IMR-90 (cell line): Measurements from ENCODE around the gene ARAP3. TPM values are rescaled to one million over a fixed set of nuclear protein-coding genes. Genes with fewer than 3 reads are reported as not detected.
A peak's percentile ranks its signal among the peaks of the same experiment; 100 is the strongest.

Experiments
- ATAC-seq: fragments of 200-7000 bp; cut with Tn5 transposase; 2 replicates; pipeline ENCODE4 v1.9.1; 2020; ENCODE audit warnings: low read depth, mild to moderate bottlenecking, moderate library complexity
- BruUV-seq: library from RNA; stranded (reverse); fragments of 400-500 nt; replicated peaks from 2 replicates; lab custom pipeline; 2021; lab: Mats Ljungman, UMichigan
- CTCF ChIA-PET: fragments of 300-600 bp; formaldehyde crosslinking; extraction: SDS; loops from one replicate; lab custom pipeline; 2021; ENCODE audit warnings: antibody characterized with exemption; lab: Yijun Ruan, JAX
- POLR2A ChIA-PET: fragments of 300-600 bp; sonication (Branson Sonifier 250); formaldehyde crosslinking; loops from one replicate; lab custom pipeline; 2022; ENCODE audit warnings: antibody characterized with exemption; ENCODE audit not compliant: unreplicated experiment; lab: Charles Lee
- DNase-seq: peaks from one replicate; pipeline ENCODE4 v3.0.0; 2013
- H2AFZ ChIP-seq: replicated peaks from 2 replicates; pipeline ENCODE3; 2013; ENCODE audit warnings: low read length, mild to moderate bottlenecking; ENCODE audit not compliant: poor library complexity
- H2AK5ac ChIP-seq: 2 replicates; pipeline ENCODE4 v1.6.1; 2013; ENCODE audit warnings: low read depth, low read length, inconsistent platforms
- H2AK9ac ChIP-seq: replicated peaks from 2 replicates; pipeline ENCODE3; 2013; ENCODE audit warnings: mild to moderate bottlenecking, low read depth, low read length, moderate library complexity; ENCODE audit not compliant: poor library complexity
- H2BK120ac ChIP-seq: 2 replicates; pipeline ENCODE4 v1.6.1; 2013; ENCODE audit warnings: low read depth, low read length, inconsistent platforms
- H2BK15ac ChIP-seq: 3 replicates; pipeline ENCODE4 v1.6.1; 2013; ENCODE audit warnings: low read depth, low read length, inconsistent platforms
- H2BK20ac ChIP-seq: 2 replicates; pipeline ENCODE4 v1.6.1; 2013; ENCODE audit warnings: low read depth, mild to moderate bottlenecking, inconsistent platforms, low read length, moderate library complexity
- H2BK5ac ChIP-seq: 2 replicates; pipeline ENCODE4 v1.6.1; 2013; ENCODE audit warnings: mild to moderate bottlenecking, low read depth, low read length, inconsistent platforms; ENCODE audit not compliant: poor library complexity, severe bottlenecking
- H3K14ac ChIP-seq: replicated peaks from 2 replicates; pipeline ENCODE4 v1.6.1; 2013; ENCODE audit warnings: low read depth, low read length, inconsistent platforms
- H3K18ac ChIP-seq: 2 replicates; pipeline ENCODE4 v1.6.1; 2013; ENCODE audit warnings: low read depth, low read length, control low read depth
- H3K23ac ChIP-seq: 2 replicates; pipeline ENCODE4 v1.6.1; 2013; ENCODE audit warnings: low read depth, low read length, inconsistent platforms
- H3K27ac ChIP-seq: 2 replicates; pipeline ENCODE4 v1.5.1; 2013; ENCODE audit warnings: mild to moderate bottlenecking, control low read depth, low read length; ENCODE audit not compliant: insufficient read depth
- H3K27me3 ChIP-seq: 2 replicates; pipeline ENCODE4 v1.6.1; 2013; ENCODE audit warnings: low read length; ENCODE audit not compliant: control insufficient read depth, insufficient read depth
- H3K36me3 ChIP-seq: 2 replicates; pipeline ENCODE4 v1.6.1; 2013; ENCODE audit warnings: low read length, mixed read lengths; ENCODE audit not compliant: control insufficient read depth, insufficient read depth
- H3K4ac ChIP-seq: 2 replicates; pipeline ENCODE4 v1.6.1; 2013; ENCODE audit warnings: low read depth, low read length, inconsistent platforms
- H3K4me1 ChIP-seq: 2 replicates; pipeline ENCODE4 v1.6.1; 2013; ENCODE audit warnings: low read length, mixed read lengths; ENCODE audit not compliant: control insufficient read depth, insufficient read depth
- H3K4me2 ChIP-seq: 2 replicates; pipeline ENCODE4 v1.6.1; 2013; ENCODE audit warnings: low read depth, mild to moderate bottlenecking, control low read depth, low read length, moderate library complexity
- H3K4me3 ChIP-seq: 2 replicates; pipeline ENCODE4 v1.5.1; 2013; ENCODE audit warnings: low read depth, mild to moderate bottlenecking, control low read depth, low read length, moderate library complexity; ENCODE audit not compliant: insufficient read depth
- H3K56ac ChIP-seq: 2 replicates; pipeline ENCODE4 v1.6.1; 2013; ENCODE audit warnings: low read length, inconsistent platforms; ENCODE audit not compliant: insufficient read depth; ENCODE audit errors: extremely low read depth
- H3K79me1 ChIP-seq, 2 experiments: 2 replicates each; pipeline ENCODE4 v1.6.1; 2013; ENCODE audit warnings: low read length in 2 of 2, inconsistent platforms in 1 of 2, low read depth in 1 of 2
- H3K9ac ChIP-seq: 2 replicates; pipeline ENCODE4 v1.6.1; 2013; ENCODE audit warnings: low read depth, low read length, control low read depth
- H3K9me1 ChIP-seq: 2 replicates; pipeline ENCODE4 v1.6.1; 2013; ENCODE audit warnings: low read length, inconsistent platforms; ENCODE audit not compliant: insufficient read depth
- H3K9me3 ChIP-seq: 2 replicates; pipeline ENCODE4 v1.6.1; 2013; ENCODE audit warnings: low read length; ENCODE audit not compliant: control insufficient read depth, insufficient read depth
- H4K20me1 ChIP-seq: 2 replicates; pipeline ENCODE4 v1.6.1; 2013; ENCODE audit warnings: low read length, inconsistent platforms; ENCODE audit not compliant: insufficient read depth
- H4K5ac ChIP-seq: 2 replicates; pipeline ENCODE4 v1.6.1; 2013; ENCODE audit warnings: mild to moderate bottlenecking, low read depth, low read length, control low read depth
- H4K8ac ChIP-seq, 2 experiments: 2 replicates each; pipeline ENCODE4 v1.6.1; 2013; ENCODE audit warnings: low read depth in 2 of 2, low read length in 2 of 2, control low read depth in 1 of 2, inconsistent platforms in 1 of 2
- H4K91ac ChIP-seq: 2 replicates; pipeline ENCODE4 v1.6.1; 2013; ENCODE audit warnings: low read depth, low read length, inconsistent platforms; ENCODE audit not compliant: insufficient read depth
- BHLHE40 ChIP-seq: fragments of 150-350 bp; IDR thresholded peaks from 2 replicates; pipeline ENCODE4 v1.6.1; 2016; ENCODE audit warnings: mild to moderate bottlenecking, low read depth, low read length
- CEBPB ChIP-seq: IDR thresholded peaks from 2 replicates; pipeline ENCODE4 v1.6.1; 2012; ENCODE audit warnings: low read depth, low read length, improper control_type of control experiment
- CTCF ChIP-seq: conservative IDR thresholded peaks from 2 replicates; pipeline ENCODE4 v1.5.1; 2012; ENCODE audit warnings: mild to moderate bottlenecking, low read depth, low read length, improper control_type of control experiment
- ELK1 ChIP-seq: fragments of 150-350 bp; IDR thresholded peaks from 2 replicates; pipeline ENCODE4 v1.6.1; 2016; ENCODE audit warnings: low read depth, mild to moderate bottlenecking, low read length, moderate library complexity, borderline replicate concordance
- FOS ChIP-seq: fragments of 150-350 bp; IDR thresholded peaks from 2 replicates; pipeline ENCODE4 v1.6.1; 2016; ENCODE audit warnings: low read depth, low read length
- MAFK ChIP-seq: IDR thresholded peaks from 2 replicates; pipeline ENCODE4 v1.6.1; 2012; ENCODE audit warnings: low read depth, low read length, improper control_type of control experiment
- MAZ ChIP-seq: IDR thresholded peaks from 2 replicates; pipeline ENCODE4 v1.6.1; 2012; ENCODE audit warnings: low read depth, mild to moderate bottlenecking, low read length, improper control_type of control experiment, moderate library complexity, borderline replicate concordance
- MXI1 ChIP-seq: IDR thresholded peaks from 2 replicates; pipeline ENCODE4 v1.6.1; 2012; ENCODE audit warnings: low read depth, mild to moderate bottlenecking, low read length, moderate library complexity, borderline replicate concordance
- NFE2L2 ChIP-seq: fragments of 150-350 bp; IDR thresholded peaks from 2 replicates; pipeline ENCODE4 v1.6.1; 2016; ENCODE audit warnings: low read depth, mild to moderate bottlenecking, low read length
- POLR2A ChIP-seq: IDR thresholded peaks from 2 replicates; pipeline ENCODE4 v1.6.1; 2012; ENCODE audit warnings: mild to moderate bottlenecking, low read depth, low read length
- RAD21 ChIP-seq: IDR thresholded peaks from 2 replicates; pipeline ENCODE4 v1.6.1; 2012; ENCODE audit warnings: low read length, improper control_type of control experiment
- RCOR1 ChIP-seq: IDR thresholded peaks from 2 replicates; pipeline ENCODE4 v1.6.1; 2012; ENCODE audit warnings: mild to moderate bottlenecking, low read length, improper control_type of control experiment; ENCODE audit not compliant: insufficient replicate concordance
- RFX5 ChIP-seq: IDR thresholded peaks from 2 replicates; pipeline ENCODE4 v1.8.0; 2012; ENCODE audit warnings: low read depth, mild to moderate bottlenecking, low read length, moderate library complexity
- SMC3 ChIP-seq: fragments of 150-350 bp; IDR thresholded peaks from 2 replicates; pipeline ENCODE4 v1.6.1; 2016; ENCODE audit warnings: low read depth, mild to moderate bottlenecking, antibody characterized with exemption, low read length, moderate library complexity
- USF2 ChIP-seq: fragments of 150-350 bp; IDR thresholded peaks from 2 replicates; pipeline ENCODE4 v1.6.1; 2017; ENCODE audit warnings: mild to moderate bottlenecking, antibody characterized with exemption, low read length, low read depth
- WGBS, 2 experiments: methylation state at CpG; one replicate each; pipeline versions ENCODE4 v1.1.5 to v1.1.7; 2013; ENCODE audit warnings: missing lambda C conversion rate in 2 of 2; ENCODE audit not compliant: insufficient read length in 1 of 2; ENCODE audit errors: extremely low coverage in 2 of 2; 5-methylcytosine and 5-hydroxymethylcytosine counted together
- dilution Hi-C: fragments of 300-500 bp; cut with HindIII; formaldehyde crosslinking; loops from one replicate; pipeline ENCODE4 v1.14.3; 2018; ENCODE audit warnings: low sequenced_read_pairs; ENCODE audit not compliant: unreplicated experiment
- in situ Hi-C: fragments of 300-500 bp; cut with MboI; formaldehyde crosslinking; loops from 3 replicates; pipeline ENCODE4 v1.14.3; 2019; ENCODE audit warnings: low sequenced_read_pairs, inconsistent platforms, mixed read lengths
- intact Hi-C: fragments of 100-400 bp; cut with micrococcal nuclease; formaldehyde crosslinking; loops from 2 replicates; pipeline ENCODE4 v1.10.0; 2022
- polyA plus RNA-seq, 3 experiments: library from polyadenylated mRNA; depleted of rRNA; stranded (reverse); fragments of >200 nt; gene quantifications; 2 replicates each; pipeline ENCODE4 v1.2.3, GENCODE V29; 2012; ENCODE audit warnings: low replicate concordance in 1 of 3
- total RNA-seq: library from RNA; depleted of rRNA; stranded (reverse); fragments of >200 nt; gene quantifications from 2 replicates; pipeline ENCODE4 v1.2.3, GENCODE V29; 2012

ARAP3 gene
- total and polyA plus RNA-seq, 2 of the 4 experiments (the other 2 are of a cell fraction): 2.2 to 6.9 TPM

GRCh38 chr5:141637123-141637766 is 44.8 kb downstream of the ARAP3 start:
- Histone ChIP-seq H4K5ac (no peak overlapping the region), H4K8ac (peak overlapping the region in 1 of 2 experiments; percentile 16; a peak in 1 of 4 replicates), H3K79me1 (peaks cover 26 to 49% of the 10 kb centered on the region in 2 experiments), H3K4me1 (peaks cover 12% of the 10 kb centered on the region), H3K4ac (no peak overlapping the region), H3K27me3 (no peaks in the 10 kb centered on the region), H3K56ac (no peak overlapping the region), H4K91ac (no peak overlapping the region; the same call in 1 of the 2 replicates), H2BK120ac (no peak overlapping the region), H3K4me2 (peak overlapping the region; percentile 70), H2BK15ac (no peak overlapping the region), H2AK5ac (no peak overlapping the region), H3K14ac (no peak overlapping the region), H3K23ac (peak overlapping the region; percentile 35), H2BK5ac (no peak overlapping the region), H3K4me3 (peak overlapping the region; percentile 97), H2AFZ (peak overlapping the region; percentile 97), H3K27ac (peak overlapping the region; percentile 0; the same call in 1 of the 2 replicates), H3K9ac (peak overlapping the region; percentile 38; the same call in 1 of the 2 replicates), H3K36me3 (peaks cover 12% of the 10 kb centered on the region), H3K9me3 (no peaks in the 10 kb centered on the region), H2AK9ac (peak overlapping the region; percentile 22), H2BK20ac (no peak overlapping the region), H3K18ac (no peak overlapping the region), H3K9me1 (peaks cover 31% of the 10 kb centered on the region), H4K20me1 (peaks cover 27% of the 10 kb centered on the region)
- ChIA-PET POLR2A (no interaction called here), CTCF (interaction anchor here (0.7 to 2.8 kb wide), 5 partner anchors 18 to 332 kb away, joined by 3 to 17 read pairs (median 5); partner anchors contain the start of genes DIAPH1 and RNF14)
- 1% methylated on average over 26 of the region's 63 CpGs; no CpG with 5 or more reads in 1 of the 2 experiments for WGBS, 2 experiments
- DNase-seq: no peak
- intact Hi-C loops: loop anchor here (2.0 kb wide), 1 partner anchor 44 kb away; no protein-coding TSS in a partner anchor
- ATAC-seq: peak; percentile 25
- dilution Hi-C loops: no loop called here
- in situ Hi-C loops: no loop called here
- BruUV-seq: no TSS peak
- TF ChIP-seq RAD21 (no peak), SMC3 (no peak), RFX5 (no peak), MAZ (no peak), MXI1 (no peak), USF2 (no peak), BHLHE40 (no peak), RCOR1 (no peak), FOS (no peak), MAFK (no peak), CTCF (no peak), POLR2A (no peak), ELK1 (no peak), NFE2L2 (no peak), CEBPB (no peak)
